ENCODE data around the gene SREBF1.

GRCh38 chr17:17790637-17791464 is 45.9 kb downstream of the SREBF1 start:
- TF ChIP-seq CTCF (IDR thresholded peaks at IDR 0.05; ENCODE audit: borderline replicate concordance, extremely low read depth, low read length, poor library complexity, severe bottlenecking) (no peak), EZH2 (IDR thresholded peaks at IDR 0.05; ENCODE audit: borderline replicate concordance, low read depth, low read length, severe bottlenecking) (no peak)
